Activated CD8-positive, alpha-beta memory T cell treated with anti-CD3 and anti-CD28 coated beads, Interleukin-2, amount 10 ng/mL, durations not matched to agents 7 days and 5 days (primary cell): ENCODE measurements around the gene HTR3E. TPM values are rescaled to one million over a fixed set of nuclear protein-coding genes. Genes with fewer than 3 reads are reported as not detected.
A peak's percentile ranks its signal among the peaks of the same experiment; 100 is the strongest.

Source experiments
- ATAC-seq: fragments of 150-1000 bp; cut with Tn5 transposase; one replicate; pipeline ENCODE4 v1.10.0; 2021; ENCODE audit warnings: moderate library complexity
- CTCF ChIA-PET: fragments of 350-600 bp; sonication (Branson Sonifier 250); formaldehyde crosslinking; loops from one replicate; lab custom pipeline; 2021; ENCODE audit warnings: antibody characterized with exemption; lab: Charles Lee
- DNase-seq: peaks from one replicate; pipeline ENCODE4 v3.0.0-alpha.2; 2020
- H3K27ac Mint-ChIP-seq: one replicate; pipeline ENCODE4 v1.8.0; 2021; ENCODE audit warnings: mild to moderate bottlenecking, mixed read lengths
- H3K27me3 Mint-ChIP-seq: one replicate; pipeline ENCODE4 v1.8.0; 2021; ENCODE audit warnings: mixed read lengths
- H3K36me3 Mint-ChIP-seq: one replicate; pipeline ENCODE4 v1.8.0; 2021; ENCODE audit warnings: mild to moderate bottlenecking, mixed read lengths
- H3K4me1 Mint-ChIP-seq: one replicate; pipeline ENCODE4 v1.8.0; 2021; ENCODE audit warnings: mixed read lengths
- H3K4me3 Mint-ChIP-seq: one replicate; pipeline ENCODE4 v1.8.0; 2021; ENCODE audit warnings: mild to moderate bottlenecking, moderate library complexity, mixed read lengths
- H3K9me3 Mint-ChIP-seq: one replicate; pipeline ENCODE4 v1.8.0; 2022; ENCODE audit warnings: low read depth, mixed read lengths
- total RNA-seq, 2 experiments: library from RNA; stranded (reverse); gene quantifications; one replicate each; pipeline ENCODE4 v1.2.3, GENCODE V29; 2021

Gene HTR3E
- total RNA-seq, 2 experiments from 2014 or later = not detected

DNA sequence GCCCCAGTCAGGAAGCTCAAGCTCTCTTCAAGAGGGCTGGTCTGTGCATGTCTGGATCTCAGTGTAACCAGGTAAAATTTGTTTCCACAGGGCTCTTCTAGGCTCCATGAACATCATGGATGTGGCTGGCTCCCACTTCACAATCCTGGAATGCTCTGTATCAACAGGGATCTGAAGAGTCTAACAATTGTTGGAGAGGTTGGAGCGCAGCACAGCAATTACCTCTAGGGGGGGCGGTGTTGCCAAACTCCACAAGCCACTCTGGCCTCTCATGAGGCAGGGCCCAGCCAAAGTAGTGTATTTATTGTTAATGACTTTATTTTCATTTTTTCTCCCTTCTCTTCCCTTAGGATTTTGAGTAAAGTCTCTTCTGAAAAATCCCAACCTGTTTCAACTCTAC, 32.1 kb downstream of the HTR3E start:
- H3K9me3 Mint-ChIP-seq = no peaks in the 10 kb centered on the region
- H3K4me1 Mint-ChIP-seq = peaks cover 8% of the 10 kb centered on the region
- H3K36me3 Mint-ChIP-seq = no peaks in the 10 kb centered on the region
- H3K4me3 Mint-ChIP-seq = no peak overlapping the region
- H3K27me3 Mint-ChIP-seq = peaks cover 4% of the 10 kb centered on the region
- CTCF ChIA-PET = interaction anchor here (0.8 to 2.1 kb wide), 2 partner anchors 46 to 99 kb away, joined by 3 to 8 read pairs; no protein-coding TSS in a partner anchor
- DNase-seq (peak; percentile 46), ATAC-seq (peak; percentile 53)
- no peak overlapping the region for H3K27ac Mint-ChIP-seq

DNA sequence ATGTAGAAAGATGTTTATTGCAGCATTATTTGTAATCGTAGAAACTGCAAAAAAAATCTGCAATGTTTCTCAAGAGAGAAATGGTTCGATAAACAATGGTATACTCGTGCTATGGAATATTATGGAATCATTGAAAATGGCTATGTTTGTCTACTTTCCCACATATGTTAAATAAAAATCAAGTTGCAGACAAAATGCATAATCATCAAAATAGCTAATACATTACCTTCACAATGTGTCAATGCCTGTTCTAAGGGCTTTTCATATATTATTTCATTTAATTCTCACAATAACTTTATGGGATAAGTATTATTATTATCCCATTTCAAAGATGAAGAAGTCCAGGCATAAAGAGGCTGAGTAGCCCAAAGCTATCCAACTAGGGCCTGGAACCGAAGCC, 36.1 kb downstream of the HTR3E start:
- Mint-ChIP-seq H3K36me3 (peaks cover 3% of the 10 kb centered on the region), H3K4me1 (peaks cover 29% of the 10 kb centered on the region), H3K27me3 (no peaks in the 10 kb centered on the region), H3K9me3 (no peaks in the 10 kb centered on the region), H3K27ac (no peak overlapping the region), H3K4me3 (no peak overlapping the region)
- no peak for ATAC-seq
- CTCF ChIA-PET = interaction anchor here (1.2 kb wide), 1 partner anchor 55 kb away, joined by 3 read pairs; no protein-coding TSS in a partner anchor
- DNase-seq = no peak

DNA sequence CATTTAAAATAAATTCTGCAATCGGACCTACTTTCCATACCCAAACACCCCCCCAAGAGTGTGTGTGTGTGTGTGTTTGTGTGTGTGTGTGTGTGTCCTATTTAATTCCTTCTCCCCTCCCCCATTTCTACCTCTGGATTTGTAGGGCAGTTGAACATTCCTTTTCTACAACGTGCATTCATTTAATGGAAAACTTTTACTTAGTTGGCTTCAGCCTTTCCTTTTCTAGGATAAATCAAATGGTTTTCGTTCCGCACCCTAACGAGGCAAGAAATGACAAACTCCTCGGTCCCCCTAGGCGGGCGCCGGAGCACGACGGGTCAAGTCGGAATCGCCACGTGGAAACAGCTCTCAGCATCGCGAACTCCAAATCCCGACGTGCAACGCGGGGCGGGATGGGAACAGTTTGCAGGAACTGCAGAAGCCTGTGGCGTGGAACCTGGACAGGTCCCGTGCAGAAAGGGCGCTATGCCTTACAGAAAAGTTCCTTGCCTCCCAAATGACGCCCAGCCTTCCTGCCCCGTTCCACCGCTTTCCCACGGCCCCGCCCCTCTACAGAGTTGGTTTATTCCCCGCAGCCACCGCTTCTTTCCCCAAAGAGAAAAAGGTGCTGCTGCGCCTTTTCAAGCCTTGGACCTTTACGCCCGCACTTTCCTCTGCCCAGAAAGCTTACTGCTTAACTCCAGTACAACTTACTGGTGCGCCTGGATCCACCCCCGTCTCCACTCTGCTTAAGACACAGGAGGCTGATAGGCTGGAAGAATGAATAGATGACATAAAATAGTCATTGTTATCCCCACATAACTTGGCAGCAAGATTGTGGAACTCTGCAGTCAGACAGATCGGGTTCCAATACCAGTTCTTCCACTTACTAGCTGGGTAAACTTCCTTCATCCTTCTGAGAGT, 37.2 kb downstream of the HTR3E start:
- H3K4me1 Mint-ChIP-seq = peaks cover 31% of the 10 kb centered on the region
- peak overlapping the region; percentile 89 for H3K27ac Mint-ChIP-seq
- DNase-seq (peak; percentile 63), ATAC-seq (peak; percentile 13)
- peaks cover 8% of the 10 kb centered on the region for H3K36me3 Mint-ChIP-seq
- H3K9me3 Mint-ChIP-seq = no peaks in the 10 kb centered on the region
- CTCF ChIA-PET = interaction anchor here (1.1 to 1.9 kb wide), 4 partner anchors 21 to 116 kb away, joined by 3 to 9 read pairs (median 4); partner anchors contain the start of genes DVL3 and EEF1AKMT4
- H3K4me3 Mint-ChIP-seq = peak overlapping the region; percentile 94
- H3K27me3 Mint-ChIP-seq = no peaks in the 10 kb centered on the region

DNA sequence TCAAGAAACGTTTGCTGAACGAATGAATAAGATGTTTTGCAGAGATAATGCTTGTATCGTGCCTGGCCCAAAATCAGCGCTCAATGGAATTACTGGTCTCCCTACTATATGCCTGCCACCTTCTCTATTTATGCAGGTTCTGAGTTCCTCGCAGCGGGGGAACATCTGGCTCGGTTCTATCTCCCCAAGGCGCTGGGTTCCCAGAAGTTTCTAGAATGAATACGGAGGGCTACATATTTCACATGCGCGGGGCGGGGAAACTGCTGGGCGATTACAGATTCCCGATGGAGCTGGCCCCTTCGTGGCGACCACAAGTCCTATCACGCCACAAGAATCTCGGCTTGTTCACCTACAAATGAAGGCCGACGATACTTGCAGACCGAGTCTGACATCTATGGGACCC, 37.9 kb downstream of the HTR3E start:
- CTCF ChIA-PET = interaction anchor here (0.7 to 2.3 kb wide), 11 partner anchors 8 to 250 kb away, joined by 3 to 9 read pairs (median 4); partner anchors contain the start of genes ABCC5, DVL3, EEF1AKMT4 and PARL
- Mint-ChIP-seq H3K4me1 (peaks cover 31% of the 10 kb centered on the region), H3K27me3 (no peaks in the 10 kb centered on the region), H3K27ac (peak overlapping the region; percentile 89), H3K36me3 (peaks cover 8% of the 10 kb centered on the region), H3K4me3 (peak overlapping the region; percentile 94), H3K9me3 (no peaks in the 10 kb centered on the region)
- ATAC-seq = peak; percentile 20
- no peak for DNase-seq

DNA sequence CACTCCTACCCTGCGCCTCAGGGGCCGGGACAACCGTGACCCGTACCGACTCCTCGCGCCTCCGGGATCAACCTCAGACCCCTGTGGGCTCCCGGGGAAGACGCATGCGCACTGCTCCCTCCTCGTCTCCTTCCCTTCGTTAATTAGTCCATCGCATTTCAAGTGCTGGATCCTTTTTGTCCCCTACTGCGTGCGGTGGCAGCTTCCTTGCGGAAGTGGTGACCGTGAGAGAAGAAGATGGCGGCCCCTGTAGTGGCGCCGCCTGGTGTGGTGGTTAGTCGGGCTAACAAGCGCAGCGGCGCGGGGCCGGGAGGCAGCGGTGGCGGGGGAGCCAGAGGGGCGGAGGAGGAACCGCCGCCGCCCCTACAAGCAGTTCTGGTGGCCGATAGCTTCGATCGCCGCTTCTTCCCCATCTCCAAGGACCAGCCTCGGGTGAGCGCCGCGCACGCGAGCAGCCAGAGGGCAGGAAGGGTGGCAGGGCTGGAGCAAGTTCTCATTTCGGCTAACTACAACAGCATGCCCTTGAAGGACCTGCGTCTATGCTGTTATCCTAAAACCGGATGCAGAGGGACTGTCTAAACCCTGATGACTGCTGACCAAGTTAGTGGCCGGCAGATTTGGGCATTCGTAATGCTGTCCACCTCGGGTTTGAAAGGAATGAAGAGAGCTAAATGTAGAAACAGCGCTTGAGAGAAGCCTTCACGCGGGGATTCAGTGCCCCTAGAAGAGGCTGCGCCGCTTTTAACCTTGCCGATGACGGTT, 38.5 kb downstream of the HTR3E start, which contains the start of gene EIF2B5:
Gene EIF2B5 (plus strand): TSS at position 210 of the 762 bp plus-strand sequence. CDS start 28 bp downstream, at position 238.
- peak within 1 kb of the TSS; percentile 89 for H3K27ac Mint-ChIP-seq
- peak within 1 kb of the TSS; percentile 94 for H3K4me3 Mint-ChIP-seq
- DNase-seq = peak; percentile 92
- CTCF ChIA-PET = interaction anchor here (0.7 to 2.3 kb wide), 11 partner anchors 9 to 251 kb away, joined by 3 to 9 read pairs (median 4); partner anchors contain the start of genes ABCC5, DVL3, EEF1AKMT4 and PARL
- H3K36me3 Mint-ChIP-seq = peaks cover 13% of the 10 kb centered on the region
- no peaks in the 10 kb centered on the region for H3K27me3 Mint-ChIP-seq
- peaks cover 31% of the 10 kb centered on the region for H3K4me1 Mint-ChIP-seq
- no peaks in the 10 kb centered on the region for H3K9me3 Mint-ChIP-seq
- peak; percentile 92 for ATAC-seq

DNA sequence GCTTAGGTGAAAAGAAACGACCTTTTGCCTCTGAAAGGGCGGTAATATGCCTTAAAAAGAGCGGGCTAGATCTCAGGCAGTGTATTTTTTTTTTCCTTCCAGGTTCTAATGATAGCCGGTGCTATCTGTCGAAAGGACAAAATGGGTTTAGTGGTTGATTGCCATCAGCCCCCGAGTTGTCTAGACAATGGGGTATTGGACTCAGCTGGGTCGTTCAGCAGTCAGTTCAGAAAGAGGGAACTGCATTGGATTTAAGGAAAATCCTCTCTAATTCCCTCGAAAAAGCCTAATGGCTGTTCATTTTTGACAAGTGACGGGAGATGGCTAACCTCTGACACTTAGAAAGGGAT, 39.0 kb downstream of the HTR3E start:
- Mint-ChIP-seq H3K4me1 (peaks cover 31% of the 10 kb centered on the region), H3K27ac (peak overlapping the region; percentile 89), H3K36me3 (peaks cover 17% of the 10 kb centered on the region), H3K27me3 (no peaks in the 10 kb centered on the region), H3K4me3 (peak overlapping the region; percentile 94), H3K9me3 (no peaks in the 10 kb centered on the region)
- DNase-seq (no peak), ATAC-seq (no peak)
- CTCF ChIA-PET = interaction anchor here (1.3 to 2.3 kb wide), 5 partner anchors 9 to 252 kb away, joined by 3 to 9 read pairs (median 8); partner anchors contain the start of genes DVL3, EEF1AKMT4 and PARL

DNA sequence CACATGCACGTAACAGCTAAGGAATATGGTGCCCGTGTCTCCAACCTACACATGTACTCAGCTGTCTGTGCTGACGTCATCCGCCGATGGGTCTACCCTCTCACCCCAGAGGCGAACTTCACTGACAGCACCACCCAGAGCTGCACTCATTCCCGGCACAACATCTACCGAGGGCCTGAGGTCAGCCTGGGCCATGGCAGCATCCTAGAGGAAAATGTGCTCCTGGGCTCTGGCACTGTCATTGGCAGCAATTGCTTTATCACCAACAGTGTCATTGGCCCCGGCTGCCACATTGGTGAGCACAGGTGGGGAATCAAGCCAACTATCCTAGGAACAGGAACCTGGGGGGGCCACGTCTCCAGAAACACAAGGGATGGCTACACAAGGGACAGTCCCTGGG, 43.6 kb downstream of the HTR3E start:
- no peaks in the 10 kb centered on the region for H3K27me3 Mint-ChIP-seq
- H3K4me3 Mint-ChIP-seq = no peak overlapping the region
- peaks cover 43% of the 10 kb centered on the region for H3K36me3 Mint-ChIP-seq
- DNase-seq (no peak), ATAC-seq (no peak)
- no peak overlapping the region for H3K27ac Mint-ChIP-seq
- CTCF ChIA-PET = no interaction called here
- H3K4me1 Mint-ChIP-seq = peaks cover 23% of the 10 kb centered on the region
- H3K9me3 Mint-ChIP-seq = no peaks in the 10 kb centered on the region

DNA sequence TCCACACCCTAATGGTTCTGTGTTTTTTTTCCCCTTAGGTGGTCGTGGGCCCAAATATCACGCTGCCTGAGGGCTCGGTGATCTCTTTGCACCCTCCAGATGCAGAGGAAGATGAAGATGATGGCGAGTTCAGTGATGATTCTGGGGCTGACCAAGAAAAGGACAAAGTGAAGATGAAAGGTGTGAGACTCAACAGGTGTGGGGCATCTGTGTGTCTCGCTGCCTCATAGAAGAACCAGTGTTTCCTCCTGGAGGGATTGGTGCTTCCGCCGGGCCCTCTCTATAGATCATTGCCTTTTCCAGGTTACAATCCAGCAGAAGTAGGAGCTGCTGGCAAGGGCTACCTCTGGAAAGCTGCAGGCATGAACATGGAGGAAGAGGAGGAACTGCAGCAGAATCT, 45.3 kb downstream of the HTR3E start:
- no peaks in the 10 kb centered on the region for H3K27me3 Mint-ChIP-seq
- DNase-seq (no peak), ATAC-seq (no peak)
- no peaks in the 10 kb centered on the region for H3K9me3 Mint-ChIP-seq
- peaks cover 9% of the 10 kb centered on the region for H3K4me1 Mint-ChIP-seq
- H3K27ac Mint-ChIP-seq = no peak overlapping the region
- H3K36me3 Mint-ChIP-seq = peaks cover 46% of the 10 kb centered on the region
- CTCF ChIA-PET = no interaction called here
- H3K4me3 Mint-ChIP-seq = no peak overlapping the region

DNA sequence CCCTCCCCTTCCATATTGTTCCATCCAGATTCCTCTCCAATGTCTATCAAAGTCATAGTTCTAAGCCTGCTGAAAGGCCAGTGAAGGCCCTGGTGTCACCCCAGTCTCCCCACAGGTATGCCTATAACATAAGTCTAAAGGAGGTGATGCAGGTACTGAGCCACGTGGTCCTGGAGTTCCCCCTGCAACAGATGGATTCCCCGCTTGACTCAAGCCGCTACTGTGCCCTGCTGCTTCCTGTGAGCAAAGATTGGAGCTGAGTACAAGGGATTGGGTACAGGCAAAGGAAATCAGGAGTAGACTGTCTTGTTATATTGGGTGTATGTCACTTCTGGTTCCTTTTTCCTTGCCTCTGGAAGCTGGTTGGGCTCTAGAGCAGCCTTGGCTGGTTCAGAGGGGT, 46.5 kb downstream of the HTR3E start:
- DNase-seq (no peak), ATAC-seq (no peak)
- Mint-ChIP-seq H3K9me3 (no peaks in the 10 kb centered on the region), H3K4me1 (peaks cover 1% of the 10 kb centered on the region), H3K4me3 (no peak overlapping the region), H3K27ac (no peak overlapping the region), H3K27me3 (no peaks in the 10 kb centered on the region), H3K36me3 (peaks cover 44% of the 10 kb centered on the region)
- CTCF ChIA-PET = interaction anchor here (3.1 kb wide), 1 partner anchor 107 kb away, joined by 15 read pairs; the partner anchor contains the start of gene EEF1AKMT4

DNA sequence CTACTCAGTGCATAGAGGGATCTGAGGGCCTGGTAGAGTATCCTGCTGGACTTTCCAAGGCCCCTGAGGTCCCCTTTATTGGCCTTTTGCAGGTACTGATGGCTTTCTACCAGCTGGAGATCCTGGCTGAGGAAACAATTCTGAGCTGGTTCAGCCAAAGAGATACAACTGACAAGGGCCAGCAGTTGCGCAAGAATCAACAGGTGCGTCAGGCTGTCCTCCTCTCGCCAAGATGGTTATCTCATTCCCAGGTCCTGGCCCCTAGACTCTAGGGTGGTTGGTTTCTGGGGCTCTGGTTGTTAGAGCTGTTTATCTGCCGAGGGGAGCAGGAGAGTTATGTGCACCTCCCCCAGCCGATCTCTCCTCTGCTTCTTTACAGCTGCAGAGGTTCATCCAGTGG, 47.6 kb downstream of the HTR3E start:
- H3K36me3 Mint-ChIP-seq = peaks cover 41% of the 10 kb centered on the region

DNA sequence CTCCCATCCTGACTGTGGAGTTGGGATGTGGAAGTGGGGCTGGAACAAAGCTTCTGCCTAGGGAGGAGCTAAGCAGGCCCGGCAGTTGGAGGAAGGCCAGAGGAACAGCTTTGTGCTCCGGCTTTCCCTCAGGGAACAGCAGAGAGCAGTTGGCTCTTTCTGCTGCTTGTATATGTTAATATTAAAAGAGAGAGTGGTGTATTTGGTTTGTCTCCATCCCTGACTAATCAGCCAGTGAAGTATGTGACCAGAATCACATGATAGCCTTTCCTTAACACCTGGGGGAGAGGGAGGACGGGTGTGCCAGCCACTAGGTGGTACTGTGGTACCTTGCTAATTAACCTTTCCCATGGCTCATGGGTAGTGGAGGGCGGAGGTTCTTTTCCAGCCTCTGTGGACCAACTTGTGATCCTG, 48.3 kb downstream of the HTR3E start:
- H3K4me3 Mint-ChIP-seq = no peak overlapping the region
- H3K9me3 Mint-ChIP-seq = no peaks in the 10 kb centered on the region
- ATAC-seq (no peak), DNase-seq (no peak)
- peaks cover 1% of the 10 kb centered on the region for H3K4me1 Mint-ChIP-seq
- CTCF ChIA-PET = interaction anchor here (0.9 to 3.1 kb wide), 4 partner anchors 8 to 144 kb away, joined by 3 to 15 read pairs (median 4); partner anchors contain the start of gene EEF1AKMT4
- no peaks in the 10 kb centered on the region for H3K27me3 Mint-ChIP-seq
- H3K27ac Mint-ChIP-seq = no peak overlapping the region
- H3K36me3 Mint-ChIP-seq = peaks cover 38% of the 10 kb centered on the region

More for the DNA sequence above, 47.6 kb downstream of the HTR3E start:
- no peak overlapping the region for H3K4me3 Mint-ChIP-seq
- H3K27me3 Mint-ChIP-seq = no peaks in the 10 kb centered on the region
- CTCF ChIA-PET = interaction anchor here (0.7 to 3.1 kb wide), 5 partner anchors 8 to 145 kb away, joined by 3 to 15 read pairs (median 4); partner anchors contain the start of gene EEF1AKMT4
- no peaks in the 10 kb centered on the region for H3K9me3 Mint-ChIP-seq
- peaks cover 1% of the 10 kb centered on the region for H3K4me1 Mint-ChIP-seq
- ATAC-seq (no peak), DNase-seq (no peak)
- no peak overlapping the region for H3K27ac Mint-ChIP-seq

DNA sequence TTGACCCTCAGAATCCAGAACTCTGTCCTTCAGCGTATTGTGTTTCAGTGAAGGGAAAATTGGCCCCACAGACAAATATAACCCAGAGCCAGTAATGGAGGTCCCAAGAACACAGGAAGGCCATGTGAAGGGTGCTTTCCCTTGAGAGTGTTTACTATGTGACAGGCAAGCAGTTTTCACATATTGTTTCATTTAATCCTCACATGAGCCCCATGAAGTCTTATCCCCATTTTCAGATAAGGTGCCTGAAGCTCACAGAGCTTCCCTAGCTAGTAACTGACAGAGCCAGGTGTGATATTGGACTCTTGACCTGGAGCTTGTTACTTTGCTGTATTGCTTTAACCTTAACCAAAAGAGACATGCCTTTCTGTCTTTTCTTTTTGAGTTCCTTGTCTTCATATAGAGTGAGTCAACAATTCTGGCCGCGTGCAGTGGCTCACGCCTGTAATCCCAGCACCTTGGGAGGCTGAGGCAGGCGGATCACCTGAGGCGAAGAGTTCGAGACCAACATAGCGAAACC, 48.9 kb downstream of the HTR3E start:
- no peak for ATAC-seq
- CTCF ChIA-PET = interaction anchor here (0.8 to 3.1 kb wide), 4 partner anchors 10 to 107 kb away, joined by 3 to 15 read pairs (median 4); partner anchors contain the start of genes DVL3 and EEF1AKMT4
- Mint-ChIP-seq H3K9me3 (no peaks in the 10 kb centered on the region), H3K27me3 (no peaks in the 10 kb centered on the region), H3K36me3 (peaks cover 32% of the 10 kb centered on the region), H3K4me3 (no peak overlapping the region), H3K4me1 (peaks cover 1% of the 10 kb centered on the region), H3K27ac (no peak overlapping the region)
- DNase-seq = no peak
